ENCODE measurements around the gene LRRK1. TPM values are rescaled to one million over a fixed set of nuclear protein-coding genes. Genes with fewer than 3 reads are reported as not detected.

LRRK1 gene
- total and polyA plus RNA-seq, 2 of the 13 experiments (the other 11 are each of a cell fraction or from before 2014, with no cell fraction given), result 0.13 to 1.2 TPM

DNA sequence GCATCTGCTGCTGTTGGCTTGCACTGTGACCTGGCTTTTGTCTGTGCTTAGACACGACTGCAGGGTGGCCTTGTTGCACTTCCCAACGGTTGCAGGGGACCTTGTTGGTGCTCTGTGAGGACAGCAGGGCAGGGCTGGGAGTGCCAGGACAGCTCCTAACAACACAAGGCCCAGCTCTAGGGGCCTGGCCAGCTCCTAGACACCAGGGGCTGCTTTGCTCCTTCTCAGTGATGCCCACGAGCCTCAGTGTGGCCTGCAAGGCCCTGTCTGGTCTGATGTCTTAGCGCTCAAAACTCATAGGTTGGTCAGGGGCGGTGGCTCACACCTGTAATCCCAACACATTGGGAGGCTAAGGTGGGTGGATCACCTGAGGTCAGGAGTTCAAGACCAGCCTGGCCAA lies 183.6 kb downstream of the LRRK1 start (continued):
- TF ChIP-seq KDM6A (CRISPR knock-in tag; IDR thresholded peaks at IDR 0.05; ENCODE audit: low read depth) (no peak), ZFAT (CRISPR knock-in tag; conservative IDR thresholded peaks at IDR 0.05) (no peak), YEATS4 (CRISPR knock-in tag; IDR thresholded peaks at IDR 0.05; ENCODE audit: borderline replicate concordance) (no peak), HOMEZ (CRISPR knock-in tag; IDR thresholded peaks at IDR 0.05; ENCODE audit: low read depth) (no peak)

DNA sequence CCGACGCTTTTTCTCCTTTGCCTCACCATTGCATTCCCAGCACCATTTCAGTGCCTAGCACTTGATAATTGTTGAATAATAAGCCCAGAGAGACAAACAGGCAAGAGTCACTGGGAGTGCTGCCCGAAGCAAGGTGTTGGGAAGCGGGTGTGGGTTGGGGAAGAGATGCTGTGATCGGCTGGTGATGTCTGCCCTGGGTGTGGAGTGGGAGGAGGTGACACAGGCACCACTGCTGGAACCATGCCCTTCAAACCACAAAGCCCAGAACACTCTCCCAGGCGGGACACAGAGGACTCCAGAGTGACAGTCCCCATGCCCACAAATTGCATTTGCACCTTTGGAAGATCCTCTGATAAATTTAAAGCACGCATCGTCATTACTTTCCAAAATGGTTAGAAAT lies 184.4 kb downstream of the LRRK1 start:
- H3K9me3 ChIP-seq (ENCODE audit: low read length), result no peaks in the 10 kb centered on the region
- H3K9ac ChIP-seq (ENCODE audit: insufficient read depth, low read depth, low read length), result no peak overlapping the region
- DNase-seq (ENCODE audit: low spot score) (no peak), FAIRE-seq (no peak), ATAC-seq (no peak)
- no peak overlapping the region for H3K4me2 ChIP-seq (ENCODE audit: low read depth, low read length)
- H3K79me2 ChIP-seq (ENCODE audit: insufficient read depth, low read length), result no peaks in the 10 kb centered on the region
- H3K4me3 ChIP-seq (replicated peaks in 1 of 3; ENCODE audit: insufficient read depth in 1 of 3, low read depth in 2 of 3, low read length in 3 of 3), result no peak overlapping the region
- intact Hi-C loops (cut with micrococcal nuclease; ENCODE audit: unreplicated experiment) (no loop called here), in situ Hi-C loops (cut with HindIII; ENCODE audit: extremely low pct_ligation_motif_present, low pct_unique_long_range_greater_than_20kb) (no loop called here)
- no peak overlapping the region for H3K27ac ChIP-seq (ENCODE audit: extremely low read length, insufficient read depth, low read length)
- no TSS peak for BruUV-seq (replicated peaks)
- TF ChIP-seq CEBPG (CRISPR knock-in tag; IDR thresholded peaks at IDR 0.05), result no peak
- no peak for TF ChIP-seq ZNF891 (CRISPR knock-in tag; IDR thresholded peaks at IDR 0.05)
- TF ChIP-seq GLMP (CRISPR knock-in tag; IDR thresholded peaks at IDR 0.05; ENCODE audit: borderline replicate concordance), result no peak
- no peak for TF ChIP-seq FOSL1 (CRISPR knock-in tag; IDR thresholded peaks at IDR 0.05; ENCODE audit: borderline replicate concordance)
- no peak for TF ChIP-seq ZNF142 (CRISPR knock-in tag; IDR thresholded peaks at IDR 0.05)
- no peak for TF ChIP-seq ZNF816 (CRISPR knock-in tag; IDR thresholded peaks at IDR 0.05; ENCODE audit: borderline replicate concordance)
- ChIA-PET POLR2A (no interaction called here), CTCF (ENCODE audit: low intra/inter-chr PET ratio, low total read pairs) (no interaction called here)
- H3K4me1 ChIP-seq (ENCODE audit: insufficient read depth, low read length), result peaks cover 16% of the 10 kb centered on the region
- H3K36me3 ChIP-seq (replicated peaks in 1 of 2; ENCODE audit: control insufficient read depth in 1 of 2, insufficient read depth in 2 of 2, low read length in 2 of 2), result no peaks in the 10 kb centered on the region
- no peak overlapping the region for H2AFZ ChIP-seq (ENCODE audit: low read length)
- H4K20me1 ChIP-seq (ENCODE audit: insufficient read depth, low read length), result no peaks in the 10 kb centered on the region
- WGBS (ENCODE audit: low lambda C conversion rate), result 67% methylated on average over 8 of the region's 8 CpGs
- peaks cover 8 to 33% of the 10 kb centered on the region in 2 experiments; a peak in 3 of 5 replicates for H3K27me3 ChIP-seq (ENCODE audit: control insufficient read depth in 1 of 2, insufficient read depth in 2 of 2, low read length in 2 of 2)
